ENCODE data around the gene SPTBN5. TPM values are rescaled to one million over a fixed set of nuclear protein-coding genes. Genes with fewer than 3 reads are reported as not detected.

SPTBN5 gene
- total and polyA plus RNA-seq, 2 experiments from 2014 or later = 0.57 to 1.1 TPM

GRCh38 chr15:41905036-41905793, 11.4 kb upstream of the SPTBN5 start:
- peak; percentile 38 for ATAC-seq
- Mint-ChIP-seq H3K4me1 (peaks cover 3% of the 10 kb centered on the region; the same call in 1 of the 3 replicates), H3K27me3 (ENCODE audit: insufficient read depth, low read depth, poor library complexity) (peaks cover 7% of the 10 kb centered on the region), H3K36me3 (ENCODE audit: low read depth) (peaks cover 69% of the 10 kb centered on the region), H3K9me3 (peaks cover 14% of the 10 kb centered on the region), H3K27ac (no peak overlapping the region), H3K4me3 (no peak overlapping the region)
- Histone ChIP-seq H3K4me3 (no peak overlapping the region), H4K20me1 (replicated peaks; ENCODE audit: insufficient read depth) (peaks cover 11% of the 10 kb centered on the region; the same call in 1 of the 2 replicates), H3F3A (replicated peaks; ENCODE audit: low read depth) (peaks cover 7% of the 10 kb centered on the region; the same call in 1 of the 2 replicates), H3K9me2 (ENCODE audit: insufficient read depth) (no peaks in the 10 kb centered on the region), H3K79me2 (replicated peaks; ENCODE audit: insufficient read depth) (0 out of 2 replicates have a peak, but pooled peaks cover 3% of the 10 kb centered on the region), H3K27me3 (ENCODE audit: insufficient read depth) (no peaks in the 10 kb centered on the region), H3K4me1 (ENCODE audit: insufficient read depth) (no peaks in the 10 kb centered on the region), H3K36me3 (ENCODE audit: insufficient read depth) (peaks cover 7% of the 10 kb centered on the region; the same call in 1 of the 2 replicates), H2AFZ (no peak overlapping the region), H3K27ac (ENCODE audit: low read depth) (peak overlapping the region; percentile 72; the same call in 1 of the 2 replicates), H3K4me2 (no peak overlapping the region)
- no peak for TF ChIP-seq ETS1 (IDR thresholded peaks at IDR 0.05)
- TF ChIP-seq EZH2phosphoT487 (IDR thresholded peaks at IDR 0.05; ENCODE audit: unreplicated experiment) = no peak
- no peak for TF ChIP-seq EZH2 (IDR thresholded peaks at IDR 0.05; ENCODE audit: low read depth, unreplicated experiment)
- no peak for TF ChIP-seq POLR2AphosphoS5 (IDR thresholded peaks at IDR 0.05; ENCODE audit: low read depth)
- TF ChIP-seq ZNF114 (CRISPR knock-in tag; IDR thresholded peaks at IDR 0.05) = no peak
- TF ChIP-seq NANOG (IDR thresholded peaks at IDR 0.05; ENCODE audit: borderline replicate concordance) = no peak
- no peak for TF ChIP-seq JUNB (IDR thresholded peaks at IDR 0.05; ENCODE audit: unreplicated experiment)
- TF ChIP-seq ZNF462 (CRISPR knock-in tag; IDR thresholded peaks at IDR 0.05) = no peak
- no peak for TF ChIP-seq REST (IDR thresholded peaks at IDR 0.05; ENCODE audit: unreplicated experiment)
- TF ChIP-seq ZNF331 (CRISPR knock-in tag; IDR thresholded peaks at IDR 0.05; ENCODE audit: low read depth) = no peak
- TF ChIP-seq CTCF (conservative IDR thresholded peaks at IDR 0.05; ENCODE audit: low read depth in 2 of 2) = no peak
- TF ChIP-seq STAT1 (IDR thresholded peaks at IDR 0.05; ENCODE audit: unreplicated experiment) = no peak
- peak; percentile 30 for DNase-seq (ENCODE audit: low spot score)
